T-cell (primary cell): ENCODE results near the gene SERP1. TPM values are rescaled to one million over a fixed set of nuclear protein-coding genes. Genes with fewer than 3 reads are reported as not detected.
A peak's percentile ranks its signal among the peaks of the same experiment; 100 is the strongest.

Experiments
- ATAC-seq, 4 experiments: fragments of 200-7000 bp in 3 of 4; fragments of 150-1000 bp in 1 of 4; cut with Tn5 transposase; replicated peaks in 1 of 4; 1 replicate in 3 of 4; 2 replicates in 1 of 4; pipeline ENCODE4 v1.10.0; 2021; ENCODE audit warnings: moderate library complexity in 3 of 4, mild to moderate bottlenecking in 2 of 4, moderate number of reproducible peaks in 1 of 4
- CTCF ChIA-PET, 2 donors: fragments of 300-600 bp; sonication (Branson Sonifier 250); formaldehyde crosslinking; loops; one replicate each; lab custom pipeline; 2022; ENCODE audit warnings: antibody characterized with exemption in 2 of 2; lab: Charles Lee
- POLR2A ChIA-PET, 2 donors: fragments of 300-600 bp; sonication (Branson Sonifier 250); formaldehyde crosslinking; loops; one replicate each; lab custom pipeline; 2022; ENCODE audit warnings: antibody characterized with exemption in 2 of 2; lab: Charles Lee
- DNase-seq, 35 experiments: peaks; one replicate each; pipeline versions ENCODE4 v3.0.0 to v3.0.0-alpha.2; 2013 to 2023
- H3K27ac ChIP-seq: one replicate; pipeline ENCODE4 v1.5.1; 2013; ENCODE audit warnings: low read length
- H3K27me3 ChIP-seq, 2 experiments: replicated peaks in 1 of 2; 1 replicate in 1 of 2; 2 replicates in 1 of 2; pipeline versions ENCODE4 v1.6.1 to v1.7.0; 2013; ENCODE audit warnings: low read length in 1 of 2, mixed read lengths in 1 of 2; ENCODE audit not compliant: control insufficient read depth in 2 of 2, insufficient read depth in 2 of 2; ENCODE audit errors: extremely low read depth in 1 of 2
- H3K36me3 ChIP-seq, 2 donors: 1 replicate in 1 of 2; 2 replicates in 1 of 2; pipeline versions ENCODE4 v1.6.1 to v1.7.0; 2013; ENCODE audit warnings: low read length in 1 of 2; ENCODE audit not compliant: control insufficient read depth in 2 of 2, insufficient read depth in 1 of 2; ENCODE audit errors: extremely low read depth in 1 of 2
- H3K4me1 ChIP-seq, 2 experiments: 1 replicate in 1 of 2; 2 replicates in 1 of 2; pipeline versions ENCODE4 v1.6.1 to v1.7.0; 2013; ENCODE audit warnings: low read length in 2 of 2, mixed read lengths in 1 of 2; ENCODE audit not compliant: insufficient read depth in 2 of 2, control insufficient read depth in 1 of 2; ENCODE audit errors: extremely low read depth in 1 of 2
- H3K4me3 ChIP-seq, 2 donors: 1 replicate in 1 of 2; 2 replicates in 1 of 2; pipeline versions ENCODE4 v1.5.1 to v1.7.0; 2013; ENCODE audit warnings: mild to moderate bottlenecking in 2 of 2, low read length in 1 of 2, moderate library complexity in 1 of 2; ENCODE audit not compliant: control insufficient read depth in 1 of 2; ENCODE audit errors: extremely low read depth in 1 of 2
- H3K9me3 ChIP-seq: 2 replicates; pipeline ENCODE4 v1.7.0; 2013
- H3K27ac Mint-ChIP-seq, 2 donors: one replicate each; pipeline ENCODE4 v1.8.0; 2020 to 2021; ENCODE audit warnings: mild to moderate bottlenecking in 2 of 2, mixed read lengths in 2 of 2
- H3K27me3 Mint-ChIP-seq, 2 donors: one replicate each; pipeline ENCODE4 v1.8.0; 2021 to 2022; ENCODE audit warnings: mixed read lengths in 2 of 2
- H3K36me3 Mint-ChIP-seq: one replicate; pipeline ENCODE4 v1.8.0; 2021; ENCODE audit warnings: mixed read lengths
- H3K4me1 Mint-ChIP-seq, 3 donors: one replicate each; pipeline ENCODE4 v1.8.0; 2020 to 2022; ENCODE audit warnings: mixed read lengths in 3 of 3, mild to moderate bottlenecking in 1 of 3
- H3K4me3 Mint-ChIP-seq, 3 donors: one replicate each; pipeline ENCODE4 v1.8.0; 2020 to 2022; ENCODE audit warnings: mild to moderate bottlenecking in 3 of 3, mixed read lengths in 3 of 3, moderate library complexity in 3 of 3
- H3K9me3 Mint-ChIP-seq, 3 donors: one replicate each; pipeline ENCODE4 v1.8.0; 2020 to 2022; ENCODE audit warnings: mixed read lengths in 3 of 3
- WGBS: methylation state at CpG from one replicate; pipeline ENCODE4 v1.1.5; 2013; ENCODE audit warnings: missing lambda C conversion rate; ENCODE audit not compliant: insufficient coverage; 5-methylcytosine and 5-hydroxymethylcytosine counted together
- total RNA-seq, 35 experiments: library from RNA in 6 of 35; stranded (reverse) in 6 of 35; fragments of 120-200 nt in 1 of 35; gene quantifications; one replicate each; pipeline versions ENCODE4 v1.2.1 to v1.2.4 and lab custom pipeline; 2013 to 2026

SERP1 gene
- total RNA-seq, 5 donors from 2014 or later (not counting 1 experiment from before 2014, with no cell fraction given) = 109 to 134 (median 123) TPM

DNA sequence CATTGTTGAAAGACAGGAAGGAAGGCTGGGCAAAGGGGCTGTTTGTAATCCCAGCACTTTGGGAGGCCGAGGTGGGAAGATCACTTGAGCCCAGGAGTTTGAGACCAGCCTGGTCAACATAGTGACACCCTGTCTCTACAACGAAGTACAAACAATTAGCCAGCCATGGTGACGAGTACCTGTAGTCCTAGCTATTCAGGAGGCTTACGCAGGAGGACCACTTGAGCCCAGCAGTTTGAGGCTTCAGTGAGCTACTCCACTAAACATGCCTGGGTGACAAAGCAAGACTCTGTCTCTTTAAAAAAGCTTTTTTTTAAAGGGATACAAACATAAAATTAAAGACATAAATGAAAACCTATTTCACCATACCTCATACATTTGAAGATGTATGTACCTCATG lies 11.1 kb downstream of the SERP1 start:
- DNase-seq (no peak), ATAC-seq (no peak)
- Histone ChIP-seq H3K4me3 (no peak overlapping the region), H3K4me1 (no peaks in the 10 kb centered on the region), H3K27ac (no peak overlapping the region), H3K9me3 (no peaks in the 10 kb centered on the region), H3K27me3 (no peaks in the 10 kb centered on the region), H3K36me3 (peaks cover 0 to 4% of the 10 kb centered on the region in 2 donors)
- Mint-ChIP-seq H3K27me3 (no peaks in the 10 kb centered on the region), H3K27ac (no peak overlapping the region), H3K36me3 (no peaks in the 10 kb centered on the region), H3K4me3 (no peak overlapping the region), H3K9me3 (no peaks in the 10 kb centered on the region), H3K4me1 (peaks cover 5 to 7% (median 7%) of the 10 kb centered on the region in 3 donors)
- 88% methylated on average over 2 of the region's 4 CpGs for WGBS
- CTCF ChIA-PET = interaction anchor here in 1 of 2 donors (0.6 kb wide), 1 partner anchor 1588 kb away, joined by 4 read pairs; no protein-coding TSS in a partner anchor
- POLR2A ChIA-PET = interaction anchor here in 1 of 2 donors (0.6 kb wide), 1 partner anchor 106 kb away, joined by 3 read pairs; no protein-coding TSS in a partner anchor

- no peak for ATAC-seq
- CTCF ChIA-PET = no interaction called here
- no peaks in the 10 kb centered on the region for H3K36me3 ChIP-seq
- H3K27ac Mint-ChIP-seq = no peak overlapping the region
- no peaks in the 10 kb centered on the region for H3K27me3 ChIP-seq
- H3K9me3 ChIP-seq = no peaks in the 10 kb centered on the region
- no peaks in the 10 kb centered on the region for H3K4me1 ChIP-seq
- H3K27ac ChIP-seq = no peak overlapping the region
- POLR2A ChIA-PET = interaction anchor here in 1 of 2 donors (0.6 kb wide), 1 partner anchor 152 kb away, joined by 4 read pairs; no protein-coding TSS in a partner anchor
- H3K4me3 Mint-ChIP-seq = no peak overlapping the region
- H3K4me3 ChIP-seq = no peak overlapping the region
- H3K4me1 Mint-ChIP-seq = peaks cover 0 to 4% (median 2%) of the 10 kb centered on the region in 3 donors
- H3K36me3 Mint-ChIP-seq = no peaks in the 10 kb centered on the region
- no peaks in the 10 kb centered on the region for H3K27me3 Mint-ChIP-seq
- DNase-seq = no peak
- H3K9me3 Mint-ChIP-seq = no peaks in the 10 kb centered on the region
Observed at GRCh38 chr3:150531775-150532174, 14.5 kb downstream of the SERP1 start.

DNA sequence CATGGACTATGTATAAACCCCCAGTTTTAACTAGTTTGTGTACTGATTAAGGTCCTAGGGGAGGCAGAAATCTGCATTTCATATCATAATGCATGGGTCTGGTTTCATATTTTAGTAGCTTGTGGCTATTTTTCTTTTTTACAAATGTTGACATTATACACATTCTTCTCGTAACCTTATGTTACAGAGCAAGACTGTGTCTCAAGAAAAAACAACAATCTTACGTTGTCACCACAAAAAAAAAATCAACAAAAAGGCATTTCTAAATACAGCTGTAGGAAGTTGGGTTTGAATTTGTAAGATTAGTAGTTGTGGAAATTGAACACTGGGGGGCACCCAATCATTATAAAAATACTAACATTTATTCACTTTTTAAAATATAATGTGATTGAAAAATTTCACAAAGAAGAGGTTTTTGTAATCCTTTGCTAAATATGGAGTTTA lies 17.9 kb downstream of the SERP1 start:
- no peaks in the 10 kb centered on the region for H3K36me3 ChIP-seq
- POLR2A ChIA-PET = interaction anchor here in 1 of 2 donors (0.6 kb wide), 1 partner anchor 54 kb away, joined by 5 read pairs; no protein-coding TSS in a partner anchor
- no peaks in the 10 kb centered on the region for H3K9me3 ChIP-seq
- DNase-seq (peak in 1 of 35 experiments; percentile 50), ATAC-seq (peak in 2 of 4 experiments; percentile 48 to 52)
- Mint-ChIP-seq H3K4me1 (peaks cover 0 to 4% (median 2%) of the 10 kb centered on the region in 3 donors), H3K9me3 (no peaks in the 10 kb centered on the region), H3K27ac (no peak overlapping the region), H3K27me3 (no peaks in the 10 kb centered on the region), H3K36me3 (no peaks in the 10 kb centered on the region), H3K4me3 (no peak overlapping the region)
- H3K4me3 ChIP-seq = no peak overlapping the region
- no peaks in the 10 kb centered on the region for H3K4me1 ChIP-seq
- no peaks in the 10 kb centered on the region for H3K27me3 ChIP-seq
- CTCF ChIA-PET = interaction anchor here (0.5 to 1.6 kb wide), 7 partner anchors 17 to 336 kb away, joined by 3 to 5 read pairs (median 3); partner anchors contain the start of gene ERICH6 (in 1 of the 2)
- no CpG with 5 or more reads among the region's 2 CpGs for WGBS
- no peak overlapping the region for H3K27ac ChIP-seq

GRCh38 chr3:150527464-150528255 lies 18.6 kb downstream of the SERP1 start:
- H3K4me3 Mint-ChIP-seq = no peak overlapping the region
- DNase-seq (no peak), ATAC-seq (no peak)
- H3K27ac Mint-ChIP-seq = no peak overlapping the region
- WGBS = 82% methylated on average over 8 of the region's 10 CpGs
- no peaks in the 10 kb centered on the region for H3K27me3 Mint-ChIP-seq
- ChIA-PET POLR2A (interaction anchor here (0.5 to 0.6 kb wide), 2 partner anchors 22 to 54 kb away, joined by 5 read pairs; no protein-coding TSS in a partner anchor), CTCF (interaction anchor here in 1 of 2 donors (0.6 to 1.6 kb wide), 8 partner anchors 12 to 750 kb away, joined by 3 to 5 read pairs (median 3); partner anchors contain the start of gene ERICH6)
- H3K36me3 ChIP-seq = no peaks in the 10 kb centered on the region
- no peaks in the 10 kb centered on the region for H3K4me1 ChIP-seq
- no peaks in the 10 kb centered on the region for H3K9me3 ChIP-seq
- no peaks in the 10 kb centered on the region for H3K27me3 ChIP-seq
- no peak overlapping the region for H3K27ac ChIP-seq
- H3K4me1 Mint-ChIP-seq = peaks cover 0 to 4% (median 2%) of the 10 kb centered on the region in 3 donors
- H3K4me3 ChIP-seq = no peak overlapping the region
- H3K9me3 Mint-ChIP-seq = no peaks in the 10 kb centered on the region
- no peaks in the 10 kb centered on the region for H3K36me3 Mint-ChIP-seq

DNA sequence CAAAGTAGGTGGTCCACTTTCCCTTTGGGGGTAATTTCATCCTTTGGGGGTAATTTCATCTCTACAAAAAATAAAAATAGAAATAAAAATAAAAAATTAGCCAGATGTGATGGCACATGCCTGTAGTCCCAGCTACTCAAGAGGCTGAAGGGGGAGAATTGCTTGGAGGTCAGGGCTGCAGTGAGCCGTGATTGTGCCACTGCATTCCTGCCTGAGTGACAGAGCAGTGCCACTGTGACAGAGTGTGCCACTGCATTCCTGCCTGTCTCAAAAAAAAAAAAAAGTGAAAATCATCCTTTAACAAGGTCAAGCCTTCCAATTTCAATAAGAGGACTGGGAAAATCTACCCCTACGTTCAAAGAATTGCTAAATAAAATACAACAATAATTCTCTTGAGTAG lies 22.8 kb downstream of the SERP1 start:
- Histone ChIP-seq H3K4me3 (no peak overlapping the region), H3K27me3 (no peaks in the 10 kb centered on the region), H3K4me1 (no peaks in the 10 kb centered on the region), H3K36me3 (no peaks in the 10 kb centered on the region), H3K9me3 (no peaks in the 10 kb centered on the region), H3K27ac (no peak overlapping the region)
- Mint-ChIP-seq H3K27me3 (peaks cover 2 to 3% of the 10 kb centered on the region in 2 donors), H3K9me3 (no peaks in the 10 kb centered on the region), H3K36me3 (no peaks in the 10 kb centered on the region), H3K27ac (no peak overlapping the region), H3K4me1 (no peaks in the 10 kb centered on the region), H3K4me3 (no peak overlapping the region)
- no peak for DNase-seq
- no peak for ATAC-seq
- ChIA-PET CTCF (no interaction called here), POLR2A (interaction anchor here in 1 of 2 donors (0.7 kb wide), 1 partner anchor 12 kb away, joined by 3 read pairs; no protein-coding TSS in a partner anchor)
- 67% methylated on average over 1 of the region's 2 CpGs for WGBS

DNA sequence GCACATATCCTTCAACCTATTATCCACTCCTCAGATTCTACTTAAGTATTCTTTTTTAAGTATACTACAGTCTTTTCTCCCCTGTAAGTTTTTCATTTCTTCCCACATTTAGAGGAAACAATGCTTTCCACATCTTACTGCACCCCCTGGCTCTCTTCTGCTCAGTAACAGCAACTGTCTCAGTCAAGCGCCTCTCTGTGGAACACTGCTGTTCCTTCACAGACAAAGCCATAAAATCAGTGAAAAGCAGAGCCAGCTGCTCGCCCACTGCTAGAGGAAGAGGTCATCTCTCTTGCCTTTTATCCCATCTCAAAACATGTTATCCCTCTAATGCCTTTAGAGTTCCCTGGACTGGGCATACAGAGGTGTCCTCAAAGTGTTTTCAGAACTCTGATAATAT lies 24.8 kb downstream of the SERP1 start:
- ChIA-PET CTCF (no interaction called here), POLR2A (no interaction called here)
- Histone ChIP-seq H3K27me3 (no peaks in the 10 kb centered on the region), H3K36me3 (no peaks in the 10 kb centered on the region), H3K27ac (no peak overlapping the region), H3K9me3 (no peaks in the 10 kb centered on the region), H3K4me1 (no peaks in the 10 kb centered on the region), H3K4me3 (no peak overlapping the region)
- peaks cover 0 to 13% (median 0%) of the 10 kb centered on the region in 3 donors for H3K9me3 Mint-ChIP-seq
- H3K27me3 Mint-ChIP-seq = peaks cover 2 to 3% of the 10 kb centered on the region in 2 donors
- H3K4me3 Mint-ChIP-seq = no peak overlapping the region
- DNase-seq (no peak), ATAC-seq (no peak)
- WGBS = 75% methylated on average over 2 of the region's 2 CpGs
- no peaks in the 10 kb centered on the region for H3K4me1 Mint-ChIP-seq
- no peak overlapping the region for H3K27ac Mint-ChIP-seq
- peaks cover 9% of the 10 kb centered on the region for H3K36me3 Mint-ChIP-seq
